ENCODE results near the gene CFAP57.
A peak's percentile ranks its signal among the peaks of the same experiment; 100 is the strongest.
"Not testable (repeated sequence)": the region's sequence is repeated elsewhere in the genome, so short reads cannot be mapped to it uniquely, and the experiment has no call there.

CFAP57 gene

GRCh38 chr1:43177691-43178090, 5.6 kb downstream of the CFAP57 start:
- no peak for DNase-seq

DNA sequence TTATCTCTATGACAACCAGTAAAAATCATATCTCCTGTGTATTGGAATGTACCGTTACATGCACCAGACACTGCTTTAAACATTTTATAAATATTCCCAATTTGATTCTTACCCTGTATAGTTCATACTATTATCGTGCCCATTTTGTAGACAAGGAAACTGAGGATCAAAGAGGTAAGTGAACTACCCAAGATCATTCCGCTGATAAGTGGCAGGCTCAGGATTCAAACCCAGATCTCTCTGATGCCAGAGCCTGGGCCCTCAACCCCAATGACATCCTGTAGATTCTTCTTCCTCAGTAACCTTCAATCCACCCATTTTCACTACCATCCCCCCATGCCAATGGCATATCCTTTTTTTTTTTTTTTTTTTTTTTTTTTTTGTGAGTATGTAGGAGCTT, 12.3 kb downstream of the CFAP57 start:
- no peak for DNase-seq

GRCh38 chr1:43184995-43185394, 12.9 kb downstream of the CFAP57 start:
- DNase-seq, result no peak

- DNase-seq, result no peak
Measured at GRCh38 chr1:43188106-43188505, 16.0 kb downstream of the CFAP57 start.

GRCh38 chr1:43194509-43194908, 22.4 kb downstream of the CFAP57 start:
- no peak for DNase-seq

DNA sequence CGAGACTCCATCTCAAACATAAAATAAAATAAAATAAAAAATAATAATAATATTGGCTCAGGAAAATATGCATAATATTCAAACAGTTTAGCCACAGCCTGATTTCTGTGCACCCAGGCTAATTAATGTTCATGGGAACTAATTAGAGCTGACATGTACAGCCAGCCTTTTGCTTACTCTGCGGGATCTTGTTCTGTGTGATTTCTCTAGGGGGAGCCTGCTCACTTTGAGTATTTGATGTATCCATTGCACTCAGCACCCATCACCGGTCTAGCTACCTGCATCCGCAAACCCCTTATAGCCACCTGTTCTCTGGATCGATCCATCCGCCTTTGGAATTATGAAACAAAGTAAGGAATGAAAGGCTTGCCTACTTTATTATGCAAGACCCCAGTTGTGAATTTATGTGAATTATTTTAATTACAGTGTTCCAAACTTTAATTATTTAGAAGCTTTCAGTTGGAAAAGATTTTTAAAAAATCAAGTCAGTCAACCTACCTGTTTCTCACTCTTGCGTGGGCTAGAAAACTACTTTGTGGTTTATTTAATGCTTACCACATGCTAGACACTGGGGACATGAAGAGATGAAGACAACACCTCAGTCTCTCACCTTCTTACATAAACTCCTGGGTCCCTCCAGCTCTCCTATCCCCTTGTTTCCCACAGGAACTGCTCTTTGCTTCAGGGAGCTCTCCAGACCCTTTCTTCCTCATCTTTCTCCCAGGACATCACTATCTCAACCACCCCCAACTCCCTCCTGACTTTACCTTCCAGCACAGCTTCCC, 25.4 kb downstream of the CFAP57 start:
- no peak for DNase-seq

GRCh38 chr1:43199093-43199726, 27.1 kb downstream of the CFAP57 start:
- DNase-seq, result no peak

DNA sequence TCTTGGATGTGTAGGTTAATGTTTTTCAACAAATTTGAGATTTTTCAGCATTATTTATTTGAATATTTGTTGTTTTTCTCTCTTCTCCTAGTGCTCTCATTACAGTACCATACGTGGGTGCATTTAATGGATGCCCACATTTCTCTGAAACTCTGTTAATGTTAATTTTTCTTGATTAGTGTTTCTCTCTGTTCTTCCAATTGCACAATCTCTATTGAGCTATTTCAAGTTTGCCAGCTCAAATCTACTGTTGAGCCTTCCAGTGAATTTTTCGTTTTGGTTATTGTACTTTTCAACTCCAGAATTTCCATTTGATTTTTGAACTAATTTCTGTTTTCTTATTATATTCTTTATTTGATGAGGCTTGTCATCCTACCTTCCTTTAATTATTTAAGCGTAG, 31.7 kb downstream of the CFAP57 start:
- DNase-seq, result no peak

- DNase-seq, result no peak
Measured at GRCh38 chr1:43204394-43204793, 32.3 kb downstream of the CFAP57 start.

- no peak for DNase-seq
Measured at GRCh38 chr1:43205671-43206070, 33.5 kb downstream of the CFAP57 start.

GRCh38 chr1:43206600-43207228, 34.6 kb downstream of the CFAP57 start:
- no peak for DNase-seq

DNA sequence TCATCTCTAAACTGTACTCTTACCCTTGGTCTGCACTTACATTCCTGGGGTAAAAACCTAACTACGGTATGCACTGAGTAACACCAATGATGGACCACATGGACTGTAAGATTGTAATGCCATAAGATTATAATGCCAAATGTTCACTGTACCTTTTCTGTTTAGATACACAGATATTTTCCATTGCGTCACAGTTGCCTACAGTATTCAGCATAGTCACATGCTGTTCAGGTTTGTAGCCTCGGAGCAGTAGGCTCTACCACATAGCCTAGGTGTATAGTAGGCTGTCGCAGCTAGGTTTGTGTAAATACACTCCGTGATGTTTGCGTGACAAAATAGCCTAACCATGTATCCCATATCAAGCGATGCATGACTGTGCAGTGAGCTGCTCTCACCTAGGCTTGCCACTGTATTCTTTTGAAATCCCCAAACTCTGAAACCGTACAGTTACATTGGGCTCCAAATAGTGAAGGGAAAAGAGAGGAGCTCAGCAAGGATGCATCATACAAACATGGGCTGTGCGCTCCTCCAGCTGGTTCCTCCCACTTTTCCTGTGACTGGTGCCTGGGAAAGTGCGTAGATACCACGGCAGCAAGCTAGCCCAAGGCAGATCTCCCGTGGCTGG, 35.2 kb downstream of the CFAP57 start:
- DNase-seq, result no peak

DNA sequence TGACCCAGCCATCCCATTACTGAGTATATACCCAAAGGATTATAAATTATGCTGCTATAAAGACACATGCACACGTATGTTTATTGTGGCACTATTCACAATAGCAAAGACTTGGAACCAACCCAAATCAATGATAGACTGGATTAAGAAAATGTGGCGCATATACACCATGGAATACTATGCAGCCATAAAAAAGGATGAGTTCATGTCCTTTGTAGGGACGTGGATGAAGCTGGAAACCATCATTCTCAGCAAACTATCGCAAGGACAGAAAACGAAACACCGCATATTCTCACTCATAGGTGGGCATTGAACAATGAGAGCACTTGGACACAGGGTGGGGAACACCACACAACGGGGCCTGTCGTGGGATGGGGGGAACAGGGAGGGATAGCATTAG, 36.1 kb downstream of the CFAP57 start:
- not testable (repeated sequence) for DNase-seq

GRCh38 chr1:43214501-43215444, 42.6 kb downstream of the CFAP57 start:
- no peak for DNase-seq

GRCh38 chr1:43217747-43218146, 45.6 kb downstream of the CFAP57 start:
- no peak for DNase-seq

DNA sequence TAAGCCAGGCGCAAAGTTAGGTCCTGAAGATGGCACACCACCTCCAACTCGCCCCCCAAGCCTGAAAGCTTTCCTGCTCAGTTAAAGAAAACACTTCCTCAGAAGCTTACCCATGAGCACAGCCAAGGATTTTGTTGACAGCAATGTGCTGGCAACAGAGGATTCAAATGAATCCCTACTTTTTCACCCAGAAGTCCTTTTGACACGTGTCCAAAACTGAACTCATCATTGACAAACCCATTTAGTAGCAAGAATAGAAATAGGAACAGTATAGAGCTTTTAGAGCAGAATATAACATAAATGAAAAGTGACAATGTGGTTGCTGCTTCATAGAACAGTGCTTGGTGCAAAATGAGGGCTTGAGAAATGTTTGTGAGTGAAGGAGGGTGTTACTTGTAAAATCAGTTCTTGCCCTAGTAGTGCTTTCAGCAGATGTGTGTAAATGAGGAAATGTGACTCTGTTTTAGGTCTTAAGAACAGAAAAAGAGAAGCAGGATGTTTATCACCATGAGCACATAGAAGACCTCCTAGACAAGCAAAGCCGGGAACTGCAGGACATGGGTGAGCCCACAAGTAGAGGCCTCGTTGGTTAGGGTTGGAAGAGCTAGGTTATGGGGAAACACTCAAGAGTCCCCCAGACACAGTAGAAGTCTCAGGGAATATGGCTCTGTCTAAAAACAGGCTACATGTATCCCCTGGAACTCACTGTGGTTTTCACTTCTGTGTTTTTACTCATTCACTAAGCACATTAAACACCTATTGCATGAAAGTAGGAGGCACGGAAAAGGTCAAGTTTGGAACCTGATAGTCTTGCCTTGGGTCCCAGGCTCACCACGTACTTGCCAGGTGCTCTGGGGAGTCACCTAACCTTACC, 49.0 kb downstream of the CFAP57 start:
- DNase-seq, result no peak

DNA sequence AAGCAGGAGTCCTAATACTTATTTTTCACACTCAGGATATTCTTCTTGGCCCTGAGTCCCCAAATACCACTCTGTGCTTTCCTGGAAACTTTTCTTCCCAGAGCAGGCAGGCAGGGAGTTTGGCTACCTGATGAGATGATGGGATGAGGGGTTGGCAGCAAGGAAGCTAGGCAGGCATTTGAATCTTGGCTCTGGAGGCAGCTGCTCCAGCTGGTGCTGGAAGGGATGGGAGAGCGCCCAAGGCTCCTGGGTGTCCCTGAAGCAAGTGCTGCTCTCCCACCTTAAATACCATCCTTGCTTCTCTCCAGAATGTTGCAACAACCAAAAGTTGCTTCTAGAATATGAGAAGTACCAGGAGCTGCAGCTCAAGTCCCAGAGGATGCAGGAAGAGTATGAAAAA, 49.7 kb downstream of the CFAP57 start:
- DNase-seq, result no peak

- no peak for DNase-seq
Measured at GRCh38 chr1:43222879-43223278, 50.7 kb downstream of the CFAP57 start.

DNA sequence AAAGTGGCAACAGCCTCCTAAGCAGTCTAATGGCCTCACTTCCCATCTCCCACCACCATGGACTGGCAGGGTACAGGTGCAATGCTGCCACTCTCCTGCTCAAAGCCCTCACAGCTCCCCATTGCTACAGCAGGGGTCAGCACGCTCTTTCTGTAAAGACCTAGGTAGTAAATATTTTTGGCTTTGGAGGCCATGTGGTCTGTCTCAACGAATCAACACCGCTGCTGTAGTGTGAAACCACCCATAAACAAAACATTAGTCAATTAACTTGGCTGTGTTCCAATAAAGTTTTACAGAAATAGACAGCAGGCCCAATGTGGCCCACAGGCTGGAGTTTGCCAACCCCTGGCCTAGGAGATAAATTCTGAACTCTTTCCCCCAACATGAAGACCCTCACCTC, 53.0 kb downstream of the CFAP57 start:
- no peak for DNase-seq

DNA sequence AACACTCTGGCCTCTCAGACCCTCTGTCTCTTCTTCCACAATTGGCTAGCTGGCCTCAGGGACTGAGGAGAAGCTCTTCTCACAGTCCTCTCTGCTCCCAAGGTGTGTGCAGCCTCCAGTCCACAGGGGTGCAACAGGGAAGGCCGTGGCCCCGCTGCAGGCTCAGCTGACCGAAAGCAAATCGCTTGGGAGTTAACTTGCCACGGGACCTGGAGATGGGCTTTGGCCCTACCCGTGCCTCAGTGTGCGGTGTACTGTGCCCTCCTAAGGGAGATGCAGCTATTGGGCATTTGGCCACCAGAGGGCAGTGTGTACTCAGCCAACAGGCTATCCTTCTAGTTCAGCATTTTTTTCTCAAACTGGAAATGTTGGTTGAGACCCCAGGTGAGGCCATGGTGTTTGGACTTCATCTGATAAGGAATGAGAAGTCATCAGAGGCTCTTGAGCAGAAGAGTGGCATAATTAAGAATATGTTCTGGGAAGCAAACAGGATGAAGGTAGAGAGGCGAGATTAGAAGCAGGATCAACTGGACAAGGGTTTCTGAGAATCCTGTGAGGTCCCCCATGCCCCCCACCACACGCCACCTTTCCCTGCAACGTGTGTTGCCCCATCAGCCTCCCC, 55.1 kb downstream of the CFAP57 start:
- DNase-seq, result peak; percentile 78

Data from CD4-positive, alpha-beta T cell treated with Interleukin-21 for 1 hour (primary cell).